HepG2 (cell line): Measurements from ENCODE around the gene NAA11. TPM values are rescaled to one million over a fixed set of nuclear protein-coding genes. Genes with fewer than 3 reads are reported as not detected.

ENCODE experiments used
- ATAC-seq: fragments of 200-7000 bp; cut with Tn5 transposase; 3 replicates; pipeline ENCODE4 v1.9.1; 2020; ENCODE audit warnings: mild to moderate bottlenecking, moderate library complexity
- BruUV-seq: library from RNA; stranded (reverse); fragments of 400-500 nt; replicated peaks from 2 replicates; lab custom pipeline; 2021; lab: Mats Ljungman, UMichigan
- CTCF ChIA-PET: fragments of 300-600 bp; formaldehyde crosslinking; extraction: SDS; loops from one replicate; lab custom pipeline; 2021; ENCODE audit warnings: low total read pairs, inconsistent platforms, low intra/inter-chr PET ratio; lab: Yijun Ruan, JAX
- POLR2A ChIA-PET: fragments of 350-600 bp; sonication (Branson Sonifier 250); formaldehyde crosslinking; loops from one replicate; lab custom pipeline; 2020; ENCODE audit warnings: antibody characterized with exemption, inconsistent platforms; lab: Yijun Ruan, JAX
- DNase-seq: peaks from one replicate; pipeline ENCODE4 v3.0.0-alpha.2; 2015; ENCODE audit warnings: low spot score
- FAIRE-seq: peaks from 3 replicates; lab custom pipeline; 2011; peaks lifted over from hg19 to GRCh38; lab: Jason Lieb, UNC
- H2AFZ ChIP-seq: one replicate; pipeline ENCODE4 v1.6.1; 2011; ENCODE audit warnings: low read length, inconsistent platforms
- H3K27ac ChIP-seq: fragments of 300-600 bp; 3 replicates; pipeline ENCODE4 v1.8.0; 2011; ENCODE audit warnings: mixed run types, mild to moderate bottlenecking, mixed read lengths, low read length, inconsistent platforms; ENCODE audit not compliant: insufficient read depth; ENCODE audit errors: extremely low read length
- H3K27me3 ChIP-seq, 2 experiments: fragments of 200-600 bp in 1 of 2; 2 replicates in 1 of 2; 3 replicates in 1 of 2; pipeline versions ENCODE4 v1.6.0 to v1.8.0; 2011; ENCODE audit warnings: low read length in 2 of 2, mild to moderate bottlenecking in 2 of 2, moderate library complexity in 2 of 2, inconsistent platforms in 1 of 2; ENCODE audit not compliant: insufficient read depth in 2 of 2, control insufficient read depth in 1 of 2
- H3K36me3 ChIP-seq, 2 experiments: fragments of 200-600 bp in 1 of 2; replicated peaks in 1 of 2; 2 replicates in 1 of 2; 3 replicates in 1 of 2; pipeline versions ENCODE4 v1.5.1 to v1.8.0; 2011; ENCODE audit warnings: low read length in 2 of 2, inconsistent platforms in 1 of 2; ENCODE audit not compliant: insufficient read depth in 2 of 2, control insufficient read depth in 1 of 2
- H3K4me1 ChIP-seq: 2 replicates; pipeline ENCODE4 v1.5.1; 2012; ENCODE audit warnings: low read length, inconsistent platforms; ENCODE audit not compliant: insufficient read depth
- H3K4me2 ChIP-seq: 2 replicates; pipeline ENCODE4 v1.6.0; 2011; ENCODE audit warnings: low read depth, low read length, inconsistent platforms
- H3K4me3 ChIP-seq, 3 experiments: fragments of 200-600 bp in 1 of 3; sonication (generic), shearing (Covaris generic) in 1 of 3; replicated peaks in 1 of 3; 2 replicates each; pipeline ENCODE4 v1.5.1; 2011 to 2016; ENCODE audit warnings: low read length in 3 of 3, inconsistent platforms in 2 of 3, low read depth in 2 of 3, mild to moderate bottlenecking in 2 of 3, control low read depth in 1 of 3, mixed read lengths in 1 of 3; ENCODE audit not compliant: insufficient read depth in 1 of 3
- H3K79me2 ChIP-seq: one replicate; pipeline ENCODE4 v1.6.1; 2011; ENCODE audit warnings: low read length, inconsistent platforms; ENCODE audit not compliant: insufficient read depth
- H3K9ac ChIP-seq: 2 replicates; pipeline ENCODE4 v1.6.0; 2011; ENCODE audit warnings: mild to moderate bottlenecking, low read depth, low read length, inconsistent platforms; ENCODE audit not compliant: insufficient read depth
- H3K9me3 ChIP-seq: 2 replicates; pipeline ENCODE4 v1.5.1; 2012; ENCODE audit warnings: mild to moderate bottlenecking, low read length
- H4K20me1 ChIP-seq: 2 replicates; pipeline ENCODE4 v1.6.0; 2011; ENCODE audit warnings: inconsistent platforms, mild to moderate bottlenecking, low read length, moderate library complexity; ENCODE audit not compliant: insufficient read depth
- FOXA3 ChIP-seq: IDR thresholded peaks from 2 replicates; pipeline ENCODE4 v1.6.1; 2016; ENCODE audit warnings: missing genetic modification reagents, missing compliant biosample characterization
- KMT2A ChIP-seq: sonication (generic); formaldehyde crosslinking; IDR thresholded peaks from 2 replicates; pipeline ENCODE4 v1.4.0; 2020; ENCODE audit warnings: missing genetic modification reagents
- NFE2L2 ChIP-seq: fragments of 150-350 bp; IDR thresholded peaks from 2 replicates; pipeline ENCODE4 v1.6.1; 2014; ENCODE audit warnings: low read length
- TOPORS ChIP-seq: sonication (generic); formaldehyde crosslinking; IDR thresholded peaks from 2 replicates; pipeline ENCODE4 v1.8.0; 2023; ENCODE audit warnings: mild to moderate bottlenecking, missing genetic modification reagents
- TSC22D2 ChIP-seq: sonication (generic); formaldehyde crosslinking; IDR thresholded peaks from 2 replicates; pipeline ENCODE4 v1.5.1; 2020; ENCODE audit warnings: missing genetic modification reagents, mild to moderate bottlenecking, borderline replicate concordance
- ZBTB8A ChIP-seq: sonication (generic); formaldehyde crosslinking; IDR thresholded peaks from 2 replicates; pipeline ENCODE4 v1.4.0; 2020; ENCODE audit warnings: mild to moderate bottlenecking, low read depth, missing genetic modification reagents, borderline replicate concordance
- ZKSCAN1 ChIP-seq: fragments of 150-350 bp; IDR thresholded peaks from 2 replicates; pipeline ENCODE4 v1.6.1; 2014; ENCODE audit warnings: low read length
- ZNF44 ChIP-seq: sonication (generic); formaldehyde crosslinking; IDR thresholded peaks from 2 replicates; pipeline ENCODE4 v1.5.1; 2020; ENCODE audit warnings: mild to moderate bottlenecking, missing genetic modification reagents
- WGBS: methylation state at CpG from one replicate; pipeline ENCODE4 v1.1.6; 2017; ENCODE audit warnings: low lambda C conversion rate; 5-methylcytosine and 5-hydroxymethylcytosine counted together
- in situ Hi-C: cut with HindIII; loops from 2 replicates; pipeline ENCODE4 v1.10.0; 2017; ENCODE audit warnings: low pct_unique_long_range_greater_than_20kb; ENCODE audit not compliant: extremely low pct_ligation_motif_present
- intact Hi-C: fragments of 100-400 bp; cut with micrococcal nuclease; formaldehyde crosslinking; loops from one replicate; pipeline ENCODE4 v1.10.0; 2022; ENCODE audit not compliant: unreplicated experiment
- polyA plus RNA-seq, 8 experiments: library from polyadenylated mRNA; depleted of rRNA in 3 of 8; stranded (reverse) in 7 of 8; unstranded in 1 of 8; fragments of >200 nt; fragmentation: Illumina TruSeq in 4 of 8; extraction: Trizol in 4 of 8; gene quantifications; 2 replicates each; pipeline versions ENCODE4 v1.2.1 to v1.2.3, GENCODE V29; 2011 to 2016; ENCODE audit warnings: low read depth in 4 of 8, missing spikeins in 1 of 8, mixed read lengths in 1 of 8; ENCODE audit not compliant: insufficient read depth in 1 of 8
- total RNA-seq, 5 experiments: library from RNA; depleted of rRNA; stranded (reverse); fragments of >200 nt; fragmentation: Illumina TruSeq; extraction: Trizol; gene quantifications; 2 replicates each; pipeline ENCODE4 v1.2.3, GENCODE V29; 2016; ENCODE audit warnings: low read depth in 1 of 5
- TF ChIP-seq, protein P1 (sequence below): IDR thresholded peaks from 2 replicates; pipeline ENCODE4 v1.6.1; 2018; ENCODE audit warnings: missing genetic modification reagents, mild to moderate bottlenecking, missing compliant biosample characterization
- TF ChIP-seq, protein P2 (sequence below): sonication (generic); formaldehyde crosslinking; IDR thresholded peaks from 2 replicates; pipeline ENCODE4 v1.5.1; 2020; ENCODE audit warnings: missing genetic modification reagents, mild to moderate bottlenecking, borderline replicate concordance
- TF ChIP-seq, protein P3 (sequence below): sonication (generic); formaldehyde crosslinking; IDR thresholded peaks from 2 replicates; pipeline ENCODE4 v1.4.0; 2020; ENCODE audit warnings: missing genetic modification reagents
- TF ChIP-seq, protein P4 (sequence below): sonication (generic); formaldehyde crosslinking; IDR thresholded peaks from 2 replicates; pipeline ENCODE4 v1.5.1; 2020; ENCODE audit warnings: mild to moderate bottlenecking, missing genetic modification reagents, moderate library complexity
- TF ChIP-seq, protein P5 (sequence below): sonication (generic); formaldehyde crosslinking; IDR thresholded peaks from 2 replicates; pipeline ENCODE4 v1.5.0; 2020; ENCODE audit warnings: mild to moderate bottlenecking, missing genetic modification reagents
- TF ChIP-seq, protein P6 (sequence below): sonication (generic); formaldehyde crosslinking; IDR thresholded peaks from 2 replicates; pipeline ENCODE4 v1.4.0; 2020; ENCODE audit warnings: missing genetic modification reagents
- TF ChIP-seq, protein P7 (sequence below): sonication (generic); formaldehyde crosslinking; IDR thresholded peaks from 2 replicates; pipeline ENCODE4 v1.8.0; 2022; ENCODE audit warnings: low read depth, missing genetic modification reagents

The NAA11 gene
- total and polyA plus RNA-seq, 2 of the 13 experiments (the other 11 are each of a cell fraction or from before 2014, with no cell fraction given), result not detected

DNA sequence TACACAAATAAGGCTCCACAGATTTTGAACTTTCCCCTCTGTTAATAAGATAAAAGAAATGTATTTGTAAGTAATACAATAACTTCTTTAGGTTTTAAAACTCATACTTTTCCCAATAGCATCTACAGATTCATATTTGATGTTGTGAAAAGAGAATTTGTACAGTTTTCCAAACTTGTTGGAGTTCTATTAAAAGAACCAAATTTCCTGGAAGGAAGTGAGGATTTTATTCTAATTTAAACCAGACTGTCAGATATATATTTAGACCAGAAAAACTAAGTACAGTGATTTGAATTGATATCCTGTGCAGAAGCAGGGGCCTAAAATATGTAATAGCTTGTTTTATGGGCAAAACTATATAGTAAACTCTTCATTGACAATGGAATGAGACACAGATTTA is 53.7 kb downstream of the NAA11 start (continued):
- TF ChIP-seq, protein P1, sequence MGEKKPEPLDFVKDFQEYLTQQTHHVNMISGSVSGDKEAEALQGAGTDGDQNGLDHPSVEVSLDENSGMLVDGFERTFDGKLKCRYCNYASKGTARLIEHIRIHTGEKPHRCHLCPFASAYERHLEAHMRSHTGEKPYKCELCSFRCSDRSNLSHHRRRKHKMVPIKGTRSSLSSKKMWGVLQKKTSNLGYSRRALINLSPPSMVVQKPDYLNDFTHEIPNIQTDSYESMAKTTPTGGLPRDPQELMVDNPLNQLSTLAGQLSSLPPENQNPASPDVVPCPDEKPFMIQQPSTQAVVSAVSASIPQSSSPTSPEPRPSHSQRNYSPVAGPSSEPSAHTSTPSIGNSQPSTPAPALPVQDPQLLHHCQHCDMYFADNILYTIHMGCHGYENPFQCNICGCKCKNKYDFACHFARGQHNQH, result no peak
- TF ChIP-seq FOXA3 (CRISPR knock-in tag) (no peak), NFE2L2 (no peak), ZKSCAN1 (no peak), ZBTB8A (no peak)
- TF ChIP-seq, protein P2, sequence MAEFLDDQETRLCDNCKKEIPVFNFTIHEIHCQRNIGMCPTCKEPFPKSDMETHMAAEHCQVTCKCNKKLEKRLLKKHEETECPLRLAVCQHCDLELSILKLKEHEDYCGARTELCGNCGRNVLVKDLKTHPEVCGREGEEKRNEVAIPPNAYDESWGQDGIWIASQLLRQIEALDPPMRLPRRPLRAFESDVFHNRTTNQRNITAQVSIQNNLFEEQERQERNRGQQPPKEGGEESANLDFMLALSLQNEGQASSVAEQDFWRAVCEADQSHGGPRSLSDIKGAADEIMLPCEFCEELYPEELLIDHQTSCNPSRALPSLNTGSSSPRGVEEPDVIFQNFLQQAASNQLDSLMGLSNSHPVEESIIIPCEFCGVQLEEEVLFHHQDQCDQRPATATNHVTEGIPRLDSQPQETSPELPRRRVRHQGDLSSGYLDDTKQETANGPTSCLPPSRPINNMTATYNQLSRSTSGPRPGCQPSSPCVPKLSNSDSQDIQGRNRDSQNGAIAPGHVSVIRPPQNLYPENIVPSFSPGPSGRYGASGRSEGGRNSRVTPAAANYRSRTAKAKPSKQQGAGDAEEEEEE (CRISPR knock-in tag), result no peak
- TF ChIP-seq, all 625 proteins: peak for 0

DNA sequence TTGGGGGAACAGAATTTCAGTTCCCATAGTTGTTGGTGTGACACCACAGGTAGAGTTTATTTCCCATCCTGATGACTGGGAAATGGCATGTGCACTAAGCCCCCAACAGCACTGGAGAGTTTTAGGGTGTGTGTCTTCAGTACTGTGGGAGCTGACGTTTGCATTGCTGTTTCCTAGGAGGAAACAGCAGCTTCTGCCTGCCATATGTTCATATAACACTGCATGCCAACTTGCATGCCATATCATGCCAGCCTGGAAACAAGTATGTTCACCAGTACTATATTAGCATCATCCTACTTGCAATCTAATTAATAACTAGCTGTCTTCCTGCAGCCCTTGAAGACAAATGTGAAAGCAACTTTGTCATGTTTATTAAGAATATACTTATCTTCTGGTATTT is 58.2 kb downstream of the NAA11 start:
- Histone ChIP-seq H3K79me2 (no peaks in the 10 kb centered on the region), H3K27ac (no peak overlapping the region), H3K9ac (no peak overlapping the region), H3K4me2 (no peak overlapping the region), H3K4me1 (no peaks in the 10 kb centered on the region), H3K9me3 (no peaks in the 10 kb centered on the region), H3K36me3 (no peaks in the 10 kb centered on the region), H2AFZ (no peak overlapping the region), H4K20me1 (no peaks in the 10 kb centered on the region), H3K4me3 (no peak overlapping the region), H3K27me3 (no peaks in the 10 kb centered on the region)
- in situ Hi-C loops, result no loop called here
- ChIA-PET CTCF (no interaction called here), POLR2A (no interaction called here)
- FAIRE-seq, result no peak
- DNase-seq, result no peak
- no TSS peak for BruUV-seq
- no peak for ATAC-seq
- WGBS, result no CpG with 5 or more reads among the region's 1 CpG
- intact Hi-C loops, result no loop called here
- TF ChIP-seq ZNF44 (CRISPR knock-in tag) (no peak), TOPORS (no peak), KMT2A (CRISPR knock-in tag) (no peak), TSC22D2 (CRISPR knock-in tag) (no peak)
- TF ChIP-seq, protein P3, sequence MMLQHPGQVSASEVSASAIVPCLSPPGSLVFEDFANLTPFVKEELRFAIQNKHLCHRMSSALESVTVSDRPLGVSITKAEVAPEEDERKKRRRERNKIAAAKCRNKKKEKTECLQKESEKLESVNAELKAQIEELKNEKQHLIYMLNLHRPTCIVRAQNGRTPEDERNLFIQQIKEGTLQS (CRISPR knock-in tag), result no peak
- TF ChIP-seq, protein P4, sequence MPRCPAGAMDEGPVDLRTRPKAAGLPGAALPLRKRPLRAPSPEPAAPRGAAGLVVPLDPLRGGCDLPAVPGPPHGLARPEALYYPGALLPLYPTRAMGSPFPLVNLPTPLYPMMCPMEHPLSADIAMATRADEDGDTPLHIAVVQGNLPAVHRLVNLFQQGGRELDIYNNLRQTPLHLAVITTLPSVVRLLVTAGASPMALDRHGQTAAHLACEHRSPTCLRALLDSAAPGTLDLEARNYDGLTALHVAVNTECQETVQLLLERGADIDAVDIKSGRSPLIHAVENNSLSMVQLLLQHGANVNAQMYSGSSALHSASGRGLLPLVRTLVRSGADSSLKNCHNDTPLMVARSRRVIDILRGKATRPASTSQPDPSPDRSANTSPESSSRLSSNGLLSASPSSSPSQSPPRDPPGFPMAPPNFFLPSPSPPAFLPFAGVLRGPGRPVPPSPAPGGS (CRISPR knock-in tag), result no peak
- TF ChIP-seq, protein P5, sequence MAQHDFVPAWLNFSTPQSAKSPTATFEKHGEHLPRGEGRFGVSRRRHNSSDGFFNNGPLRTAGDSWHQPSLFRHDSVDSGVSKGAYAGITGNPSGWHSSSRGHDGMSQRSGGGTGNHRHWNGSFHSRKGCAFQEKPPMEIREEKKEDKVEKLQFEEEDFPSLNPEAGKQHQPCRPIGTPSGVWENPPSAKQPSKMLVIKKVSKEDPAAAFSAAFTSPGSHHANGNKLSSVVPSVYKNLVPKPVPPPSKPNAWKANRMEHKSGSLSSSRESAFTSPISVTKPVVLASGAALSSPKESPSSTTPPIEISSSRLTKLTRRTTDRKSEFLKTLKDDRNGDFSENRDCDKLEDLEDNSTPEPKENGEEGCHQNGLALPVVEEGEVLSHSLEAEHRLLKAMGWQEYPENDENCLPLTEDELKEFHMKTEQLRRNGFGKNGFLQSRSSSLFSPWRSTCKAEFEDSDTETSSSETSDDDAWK (CRISPR knock-in tag), result no peak
- TF ChIP-seq, protein P6, sequence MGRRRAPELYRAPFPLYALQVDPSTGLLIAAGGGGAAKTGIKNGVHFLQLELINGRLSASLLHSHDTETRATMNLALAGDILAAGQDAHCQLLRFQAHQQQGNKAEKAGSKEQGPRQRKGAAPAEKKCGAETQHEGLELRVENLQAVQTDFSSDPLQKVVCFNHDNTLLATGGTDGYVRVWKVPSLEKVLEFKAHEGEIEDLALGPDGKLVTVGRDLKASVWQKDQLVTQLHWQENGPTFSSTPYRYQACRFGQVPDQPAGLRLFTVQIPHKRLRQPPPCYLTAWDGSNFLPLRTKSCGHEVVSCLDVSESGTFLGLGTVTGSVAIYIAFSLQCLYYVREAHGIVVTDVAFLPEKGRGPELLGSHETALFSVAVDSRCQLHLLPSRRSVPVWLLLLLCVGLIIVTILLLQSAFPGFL (CRISPR knock-in tag), result no peak
- TF ChIP-seq, protein P7, sequence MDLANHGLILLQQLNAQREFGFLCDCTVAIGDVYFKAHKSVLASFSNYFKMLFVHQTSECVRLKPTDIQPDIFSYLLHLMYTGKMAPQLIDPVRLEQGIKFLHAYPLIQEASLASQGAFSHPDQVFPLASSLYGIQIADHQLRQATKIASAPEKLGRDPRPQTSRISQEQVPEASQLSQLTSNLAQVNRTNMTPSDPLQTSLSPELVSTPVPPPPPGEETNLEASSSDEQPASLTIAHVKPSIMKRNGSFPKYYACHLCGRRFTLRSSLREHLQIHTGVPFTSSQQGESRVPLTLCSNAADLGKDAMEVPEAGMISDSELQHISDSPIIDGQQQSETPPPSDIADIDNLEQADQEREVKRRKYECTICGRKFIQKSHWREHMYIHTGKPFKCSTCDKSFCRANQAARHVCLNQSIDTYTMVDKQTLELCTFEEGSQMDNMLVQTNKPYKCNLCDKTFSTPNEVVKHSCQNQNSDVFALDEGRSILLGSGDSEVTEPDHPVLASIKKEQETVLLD, result no peak
